HFF-Myc (cell line): ENCODE measurements around the gene PRODH2.

Experiments
- DNase-seq: peaks from one replicate; pipeline ENCODE4 v3.0.0-alpha.2; 2011; ENCODE audit warnings: low read depth; ENCODE audit errors: extremely low read depth
- H3K4me3 ChIP-seq: replicated peaks from 2 replicates; pipeline ENCODE4 v1.5.1; 2011; ENCODE audit warnings: low read depth, mild to moderate bottlenecking, control low read depth, low read length
- TF ChIP-seq, protein P1 (sequence below): IDR thresholded peaks from 2 replicates; pipeline ENCODE4 v1.5.1; 2012; ENCODE audit warnings: mild to moderate bottlenecking, low read depth, low read length, control low read depth; ENCODE audit errors: missing control alignments

PRODH2 gene

GRCh38 chr19:35783469-35784434 lies 28.9 kb downstream of the PRODH2 start:
- no peak for DNase-seq
- TF ChIP-seq, protein P1, sequence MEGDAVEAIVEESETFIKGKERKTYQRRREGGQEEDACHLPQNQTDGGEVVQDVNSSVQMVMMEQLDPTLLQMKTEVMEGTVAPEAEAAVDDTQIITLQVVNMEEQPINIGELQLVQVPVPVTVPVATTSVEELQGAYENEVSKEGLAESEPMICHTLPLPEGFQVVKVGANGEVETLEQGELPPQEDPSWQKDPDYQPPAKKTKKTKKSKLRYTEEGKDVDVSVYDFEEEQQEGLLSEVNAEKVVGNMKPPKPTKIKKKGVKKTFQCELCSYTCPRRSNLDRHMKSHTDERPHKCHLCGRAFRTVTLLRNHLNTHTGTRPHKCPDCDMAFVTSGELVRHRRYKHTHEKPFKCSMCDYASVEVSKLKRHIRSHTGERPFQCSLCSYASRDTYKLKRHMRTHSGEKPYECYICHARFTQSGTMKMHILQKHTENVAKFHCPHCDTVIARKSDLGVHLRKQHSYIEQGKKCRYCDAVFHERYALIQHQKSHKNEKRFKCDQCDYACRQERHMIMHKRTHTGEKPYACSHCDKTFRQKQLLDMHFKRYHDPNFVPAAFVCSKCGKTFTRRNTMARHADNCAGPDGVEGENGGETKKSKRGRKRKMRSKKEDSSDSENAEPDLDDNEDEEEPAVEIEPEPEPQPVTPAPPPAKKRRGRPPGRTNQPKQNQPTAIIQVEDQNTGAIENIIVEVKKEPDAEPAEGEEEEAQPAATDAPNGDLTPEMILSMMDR = no peak
- no peak overlapping the region for H3K4me3 ChIP-seq

- TF ChIP-seq, protein P1 = no peak
Measured at GRCh38 chr19:35782589-35782988, 30.1 kb downstream of the PRODH2 start.

GRCh38 chr19:35781650-35782049 lies 31.0 kb downstream of the PRODH2 start:
- H3K4me3 ChIP-seq = no peak overlapping the region
- TF ChIP-seq, protein P1 = no peak
- no peak for DNase-seq

More at GRCh38 chr19:35782589-35782988, 30.1 kb downstream of the PRODH2 start:
- no peak overlapping the region for H3K4me3 ChIP-seq
- no peak for DNase-seq

GRCh38 chr19:35780717-35781116 lies 31.9 kb downstream of the PRODH2 start:
- TF ChIP-seq, protein P1 = no peak
- DNase-seq = no peak
- H3K4me3 ChIP-seq = no peak overlapping the region

- TF ChIP-seq, protein P1 = no peak
Measured at GRCh38 chr19:35780058-35780457, 32.6 kb downstream of the PRODH2 start.

DNA sequence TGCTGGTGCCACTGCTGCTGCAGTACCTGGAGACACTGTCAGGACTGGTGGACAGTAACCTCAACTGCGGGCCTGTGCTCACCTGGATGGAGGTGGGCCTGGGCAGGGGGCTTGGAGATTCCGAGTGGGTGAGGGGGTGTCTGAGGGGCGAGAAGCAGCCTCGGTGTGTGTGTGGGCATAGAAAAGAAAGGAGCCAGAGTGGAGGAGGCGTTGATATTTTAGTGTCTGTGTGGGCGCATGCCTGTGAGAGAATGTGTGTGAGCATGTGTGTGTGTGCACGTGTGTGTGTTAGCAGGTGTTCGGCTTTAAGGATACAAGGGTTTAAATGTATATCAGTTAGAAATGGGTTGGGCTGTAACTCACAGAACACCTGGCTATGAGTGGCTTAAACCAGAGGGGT lies 33.6 kb downstream of the PRODH2 start:
- H3K4me3 ChIP-seq = no peak overlapping the region
- TF ChIP-seq, protein P1 = no peak
- DNase-seq = no peak

More at GRCh38 chr19:35780058-35780457, 32.6 kb downstream of the PRODH2 start:
- no peak for DNase-seq
- no peak overlapping the region for H3K4me3 ChIP-seq
